H1 (cell line): ENCODE measurements around the gene PITRM1. TPM values are rescaled to one million over a fixed set of nuclear protein-coding genes. Genes with fewer than 3 reads are reported as not detected.

Experiments
- CTCF ChIA-PET: fragments of 300-600 bp; sonication (Branson Sonifier 250); formaldehyde crosslinking; loops from one replicate; lab custom pipeline; 2021; ENCODE audit not compliant: partially characterized antibody; lab: Charles Lee
- POLR2A ChIA-PET: fragments of 300-600 bp; sonication (Branson Sonifier 250); formaldehyde crosslinking; loops from one replicate; lab custom pipeline; 2021; ENCODE audit warnings: inconsistent platforms; ENCODE audit not compliant: partially characterized antibody; lab: Charles Lee
- DNase-seq, 2 experiments: peaks; one replicate each; pipeline versions ENCODE4 v3.0.0 to v3.0.0-alpha.2; 2010 to 2022; ENCODE audit warnings: low spot score in 2 of 2, low read depth in 1 of 2, mixed read lengths in 1 of 2
- FAIRE-seq: peaks from 2 replicates; lab custom pipeline; 2011; peaks lifted over from hg19 to GRCh38; lab: Jason Lieb, UNC
- H2AFZ ChIP-seq: 2 replicates; pipeline ENCODE4 v1.8.1; 2012; ENCODE audit warnings: low read length, inconsistent platforms
- H2AK5ac ChIP-seq: 2 replicates; pipeline ENCODE4 v1.6.1; 2013; ENCODE audit warnings: low read depth, low read length
- H2BK120ac ChIP-seq: replicated peaks from 2 replicates; pipeline ENCODE3; 2013; ENCODE audit warnings: low read depth, low read length, inconsistent platforms
- H2BK12ac ChIP-seq: 2 replicates; pipeline ENCODE4 v1.6.1; 2013; ENCODE audit warnings: low read depth, low read length
- H2BK15ac ChIP-seq: 2 replicates; pipeline ENCODE4 v1.6.1; 2013; ENCODE audit warnings: low read length
- H2BK20ac ChIP-seq: 2 replicates; pipeline ENCODE4 v1.6.1; 2013; ENCODE audit warnings: low read length
- H2BK5ac ChIP-seq: 2 replicates; pipeline ENCODE4 v1.6.1; 2013; ENCODE audit warnings: low read depth, low read length
- H3K14ac ChIP-seq: 2 replicates; pipeline ENCODE4 v1.6.1; 2013; ENCODE audit warnings: inconsistent platforms; ENCODE audit not compliant: insufficient read length
- H3K18ac ChIP-seq: 2 replicates; pipeline ENCODE4 v1.6.1; 2013; ENCODE audit warnings: low read length; ENCODE audit errors: extremely low read depth
- H3K23ac ChIP-seq: 2 replicates; pipeline ENCODE4 v1.6.1; 2013; ENCODE audit warnings: inconsistent platforms; ENCODE audit not compliant: insufficient read length
- H3K23me2 ChIP-seq: 2 replicates; pipeline ENCODE4 v1.6.1; 2013; ENCODE audit warnings: low read depth, low read length
- H3K27ac ChIP-seq: 2 replicates; pipeline ENCODE4 v1.6.1; 2011; ENCODE audit warnings: low read depth, low read length, inconsistent platforms
- H3K27me3 ChIP-seq, 4 experiments: replicated peaks in 1 of 4; 1 replicate in 1 of 4; 2 replicates in 3 of 4; pipeline versions ENCODE4 v1.6.1 to v1.8.1; 2011 to 2013; ENCODE audit warnings: low read length in 3 of 4, mild to moderate bottlenecking in 3 of 4, inconsistent platforms in 2 of 4, mixed read lengths in 2 of 4, moderate library complexity in 1 of 4; ENCODE audit not compliant: control insufficient read depth in 3 of 4, insufficient read depth in 3 of 4; ENCODE audit errors: extremely low read depth in 1 of 4
- H3K36me3 ChIP-seq, 4 experiments: 2 replicates each; pipeline versions ENCODE4 v1.6.1 to v1.8.1; 2011 to 2013; ENCODE audit warnings: mild to moderate bottlenecking in 4 of 4, low read length in 3 of 4, moderate library complexity in 2 of 4, control low read depth in 1 of 4, inconsistent platforms in 1 of 4; ENCODE audit not compliant: insufficient read depth in 4 of 4, control insufficient read depth in 2 of 4
- H3K4ac ChIP-seq: replicated peaks from 2 replicates; pipeline ENCODE3; 2013; ENCODE audit warnings: low read length, low read depth, mixed read lengths, inconsistent platforms; ENCODE audit not compliant: insufficient read length
- H3K4me1 ChIP-seq, 4 experiments: replicated peaks in 1 of 4; 1 replicate in 1 of 4; 2 replicates in 3 of 4; pipeline versions ENCODE4 v1.6.1 to v1.8.1; 2011 to 2013; ENCODE audit warnings: low read length in 3 of 4, inconsistent platforms in 2 of 4, mixed read lengths in 1 of 4; ENCODE audit not compliant: insufficient read depth in 4 of 4, control insufficient read depth in 3 of 4
- H3K4me2 ChIP-seq, 2 experiments: 2 replicates each; pipeline versions ENCODE4 v1.6.1 to v1.8.1; 2011 to 2013; ENCODE audit warnings: low read depth in 2 of 2, low read length in 2 of 2, control low read depth in 1 of 2, inconsistent platforms in 1 of 2, mild to moderate bottlenecking in 1 of 2; ENCODE audit not compliant: insufficient read depth in 1 of 2
- H3K4me3 ChIP-seq, 4 experiments: fragments of 200-600, 300-600 bp in 1 of 4; sonication (generic), shearing (Covaris generic), sonication (Bioruptor Twin) in 1 of 4; 2 replicates each; pipeline versions ENCODE4 v1.5.1 to v1.8.1; 2011 to 2016; ENCODE audit warnings: low read length in 4 of 4, low read depth in 3 of 4, control low read depth in 2 of 4, inconsistent platforms in 2 of 4, mild to moderate bottlenecking in 2 of 4, mixed read lengths in 1 of 4, moderate library complexity in 1 of 4; ENCODE audit not compliant: insufficient read depth in 2 of 4; ENCODE audit errors: extremely low read depth in 1 of 4
- H3K56ac ChIP-seq: replicated peaks from 2 replicates; pipeline ENCODE3; 2013; ENCODE audit warnings: low read depth, mild to moderate bottlenecking, mixed read lengths, low read length, inconsistent platforms; ENCODE audit not compliant: insufficient read length
- H3K79me1 ChIP-seq: 2 replicates; pipeline ENCODE4 v1.6.1; 2013; ENCODE audit warnings: low read depth, low read length, control low read depth
- H3K79me2 ChIP-seq, 2 experiments: 2 replicates each; pipeline versions ENCODE4 v1.6.1 to v1.8.1; 2012 to 2013; ENCODE audit warnings: low read length in 2 of 2, mild to moderate bottlenecking in 2 of 2, inconsistent platforms in 1 of 2; ENCODE audit not compliant: insufficient read depth in 2 of 2, control insufficient read depth in 1 of 2
- H3K9ac ChIP-seq, 4 experiments: replicated peaks in 1 of 4; 1 replicate in 1 of 4; 2 replicates in 3 of 4; pipeline versions ENCODE4 v1.6.1 to v1.8.1; 2011 to 2013; ENCODE audit warnings: low read depth in 3 of 4, low read length in 3 of 4, control low read depth in 2 of 4, mild to moderate bottlenecking in 2 of 4, moderate library complexity in 2 of 4, inconsistent platforms in 1 of 4; ENCODE audit errors: extremely low read depth in 1 of 4
- H3K9me3 ChIP-seq, 2 experiments: 2 replicates each; pipeline versions ENCODE4 v1.6.1 to v1.8.1; 2012 to 2013; ENCODE audit warnings: mild to moderate bottlenecking in 2 of 2, moderate library complexity in 2 of 2, control low read depth in 1 of 2, inconsistent platforms in 1 of 2, low read depth in 1 of 2, low read length in 1 of 2, mixed read lengths in 1 of 2; ENCODE audit not compliant: insufficient read depth in 2 of 2
- H4K20me1 ChIP-seq, 2 experiments: replicated peaks in 1 of 2; 2 replicates each; pipeline versions ENCODE3 to v1.8.1; 2011 to 2013; ENCODE audit warnings: inconsistent platforms in 2 of 2, low read length in 2 of 2, mild to moderate bottlenecking in 1 of 2; ENCODE audit not compliant: insufficient read depth in 2 of 2, control insufficient read depth in 1 of 2
- H4K5ac ChIP-seq: 2 replicates; pipeline ENCODE4 v1.6.1; 2013; ENCODE audit warnings: low read length, low read depth, mixed read lengths, inconsistent platforms; ENCODE audit not compliant: insufficient read length
- H4K8ac ChIP-seq: 2 replicates; pipeline ENCODE4 v1.8.0; 2013; ENCODE audit warnings: mild to moderate bottlenecking, moderate library complexity, low read length, inconsistent platforms; ENCODE audit not compliant: insufficient read depth; ENCODE audit errors: extremely low read depth
- H4K91ac ChIP-seq: replicated peaks from 2 replicates; pipeline ENCODE3; 2013; ENCODE audit warnings: low read length, mixed read lengths, inconsistent platforms; ENCODE audit not compliant: insufficient read length
- CREB1 ChIP-seq: IDR thresholded peaks from 2 replicates; pipeline ENCODE4 v1.6.1; 2012; ENCODE audit warnings: inconsistent platforms
- JUN ChIP-seq: IDR thresholded peaks from 2 replicates; pipeline ENCODE4 v1.6.1; 2011; ENCODE audit warnings: low read depth, mild to moderate bottlenecking, improper control_type of control experiment, low read length
- SAP30 ChIP-seq: fragments of 300-600 bp; sonication (generic); IDR thresholded peaks from 2 replicates; pipeline ENCODE4 v1.7.1; 2012; ENCODE audit warnings: low read length, moderate library complexity, mild to moderate bottlenecking, inconsistent platforms; ENCODE audit not compliant: insufficient read depth, insufficient replicate concordance
- WGBS, 2 experiments: shearing (Covaris generic) in 1 of 2; methylation state at CpG; one replicate each; pipeline versions ENCODE4 v1.1.6 to v1.1.7; 2013 to 2015; ENCODE audit warnings: low lambda C conversion rate in 2 of 2, mixed read lengths in 2 of 2, inconsistent platforms in 1 of 2, low coverage in 1 of 2, missing lambda C conversion rate in 1 of 2; ENCODE audit not compliant: insufficient replicate concordance in 2 of 2, insufficient coverage in 1 of 2, insufficient read length in 1 of 2; ENCODE audit errors: extremely low coverage in 1 of 2, missing lambda C conversion rate in 1 of 2; 5-methylcytosine and 5-hydroxymethylcytosine counted together
- polyA plus RNA-seq, 7 experiments: library from polyadenylated mRNA; depleted of rRNA in 3 of 7; stranded (reverse) in 5 of 7; unstranded in 2 of 7; fragments of >200 nt in 5 of 7; fragments of 200-250 nt in 2 of 7; gene quantifications; 1 replicate in 5 of 7; 2 replicates in 1 of 7; 4 replicates in 1 of 7; pipeline versions ENCODE4 v1.2.1 to v1.2.3, GENCODE V29; 2011 to 2013; ENCODE audit warnings: missing spikeins in 2 of 7, mixed read lengths in 2 of 7
- total RNA-seq: library from RNA; stranded (reverse); fragmentation: NEBNext Ultra II Directional; extraction: Animal tissue kit (Norgen Biotek cat#: 25700); gene quantifications from 2 replicates; pipeline ENCODE4 v1.2.1, GENCODE V29; 2021

Gene PITRM1
- total and polyA plus RNA-seq, 2 of the 8 experiments (the other 6 are each of a cell fraction or from before 2014, with no cell fraction given), result 18.6 to 31.5 TPM

DNA sequence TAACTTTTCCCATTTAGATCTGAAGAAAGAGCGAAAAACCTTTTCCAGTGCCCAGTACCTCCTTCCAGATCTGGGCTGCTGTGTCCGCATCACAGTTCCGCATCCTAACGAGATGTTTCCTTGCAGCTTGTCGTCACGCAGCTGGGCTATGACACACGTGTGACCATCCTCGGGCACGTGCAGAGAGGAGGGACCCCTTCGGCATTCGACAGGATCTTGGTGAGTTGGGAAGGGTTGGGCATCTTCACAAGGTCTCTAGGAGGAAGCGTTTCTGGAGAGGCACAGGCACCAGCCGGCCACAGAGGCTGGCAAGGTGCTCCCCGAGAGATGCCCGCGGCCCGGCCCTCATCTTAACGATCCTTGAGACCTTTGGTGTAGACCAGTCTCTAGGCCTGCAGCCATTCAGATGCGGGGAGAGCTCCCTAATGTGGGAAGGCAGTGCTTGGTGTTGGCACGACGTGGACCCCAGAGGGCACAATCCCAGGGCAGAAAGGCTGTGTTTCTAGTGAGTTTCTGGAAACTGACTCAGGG is 63.9 kb downstream of the PITRM1 start:
- Histone ChIP-seq H3K14ac (no peak overlapping the region), H3K4me3 (no peak overlapping the region), H3K23me2 (no peaks in the 10 kb centered on the region; the same call in 1 of the 2 replicates), H3K79me2 (0 out of 4 replicates have a peak, but pooled peaks cover 3 to 4% of the 10 kb centered on the region in 2 experiments), H3K4me2 (no peak overlapping the region), H2BK15ac (no peak overlapping the region), H4K20me1 (peaks cover 4 to 17% of the 10 kb centered on the region in 2 experiments), H2BK12ac (no peak overlapping the region), H2BK20ac (no peak overlapping the region)
- 85% methylated on average over 21 of the region's 21 CpGs; no CpG with 5 or more reads in 1 of the 2 experiments for WGBS, 2 experiments
- no peak for TF ChIP-seq JUN
- TF ChIP-seq CREB1, result no peak
- TF ChIP-seq SAP30, result no peak
- TF ChIP-seq, all 59 proteins: peak for 0
- Histone ChIP-seq H4K5ac (no peak overlapping the region), H2AK5ac (no peak overlapping the region), H3K18ac (no peak overlapping the region), H2BK5ac (no peak overlapping the region), H3K79me1 (peaks cover 6% of the 10 kb centered on the region), H3K4ac (no peak overlapping the region), H4K91ac (no peak overlapping the region), H3K27ac (no peak overlapping the region), H3K4me1 (no peaks in the 10 kb centered on the region), H3K9me3 (no peaks in the 10 kb centered on the region), H3K56ac (no peak overlapping the region), H2AFZ (no peak overlapping the region), H3K36me3 (peaks cover 28 to 82% (median 65%) of the 10 kb centered on the region in 4 experiments), H4K8ac (no peak overlapping the region), H2BK120ac (no peak overlapping the region), H3K9ac (no peak overlapping the region), H3K27me3 (no peaks in the 10 kb centered on the region), H3K23ac (no peak overlapping the region)
- ChIA-PET POLR2A (interaction anchor here (0.9 kb wide), 1 partner anchor 28 kb away, joined by 3 read pairs; no protein-coding TSS in a partner anchor), CTCF (interaction anchor here (2.3 kb wide), 1 partner anchor 12 kb away, joined by 11 read pairs; no protein-coding TSS in a partner anchor)
- DNase-seq, result no peak
- no peak for FAIRE-seq
